MV-4-11 (cell line): Measurements from ENCODE around the gene TIAM1.

Source experiments
- DNase-seq: peaks from one replicate; lab custom pipeline; 2025; lab: John Stamatoyannopoulos, UW

The TIAM1 gene

GRCh38 chr21:31087639-31088473, 256.2 kb downstream of the TIAM1 start:
- no peak for DNase-seq

GRCh38 chr21:31084689-31085088, 259.4 kb downstream of the TIAM1 start:
- DNase-seq = no peak

GRCh38 chr21:31078796-31079195, 265.3 kb downstream of the TIAM1 start:
- no peak for DNase-seq

GRCh38 chr21:31078216-31078615, 265.8 kb downstream of the TIAM1 start:
- no peak for DNase-seq

- DNase-seq = no peak
These were observed 268.2 kb downstream of the TIAM1 start for GRCh38 chr21:31075848-31076247.

GRCh38 chr21:31072533-31072932, 271.5 kb downstream of the TIAM1 start:
- no peak for DNase-seq
